Ecto neural progenitor cell (in vitro differentiated cells): ENCODE measurements around the gene HDAC4.

Experiments
- DNase-seq: peaks from one replicate; pipeline ENCODE4 v3.0.0-alpha.2; 2018; ENCODE audit warnings: low spot score

The HDAC4 gene

DNA sequence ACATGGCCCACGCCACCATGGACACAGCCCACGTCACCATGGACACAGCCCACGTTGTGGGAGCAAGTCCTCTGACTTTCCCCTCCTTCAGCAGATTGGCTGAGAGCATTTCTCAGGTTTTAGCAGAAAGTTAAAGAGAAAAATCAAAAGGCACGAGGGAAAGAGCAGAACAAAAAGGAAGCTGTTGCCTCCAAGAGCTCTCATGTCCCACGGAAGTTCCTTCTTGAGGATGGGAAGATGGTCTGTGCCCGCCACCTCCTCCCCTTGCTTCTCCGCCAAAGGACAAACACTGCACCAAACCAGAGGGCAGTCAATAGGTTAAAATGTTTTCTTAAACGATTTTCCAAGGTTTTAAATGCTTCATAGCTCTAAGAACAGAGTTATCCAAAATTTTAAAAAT is 148.4 kb downstream of the HDAC4 start:
- no peak for DNase-seq

GRCh38 chr2:239251971-239252370 is 148.8 kb downstream of the HDAC4 start:
- no peak for DNase-seq

GRCh38 chr2:239250216-239251081 is 150.4 kb downstream of the HDAC4 start:
- DNase-seq = no peak

GRCh38 chr2:239249776-239250175 is 151.0 kb downstream of the HDAC4 start:
- no peak for DNase-seq

DNA sequence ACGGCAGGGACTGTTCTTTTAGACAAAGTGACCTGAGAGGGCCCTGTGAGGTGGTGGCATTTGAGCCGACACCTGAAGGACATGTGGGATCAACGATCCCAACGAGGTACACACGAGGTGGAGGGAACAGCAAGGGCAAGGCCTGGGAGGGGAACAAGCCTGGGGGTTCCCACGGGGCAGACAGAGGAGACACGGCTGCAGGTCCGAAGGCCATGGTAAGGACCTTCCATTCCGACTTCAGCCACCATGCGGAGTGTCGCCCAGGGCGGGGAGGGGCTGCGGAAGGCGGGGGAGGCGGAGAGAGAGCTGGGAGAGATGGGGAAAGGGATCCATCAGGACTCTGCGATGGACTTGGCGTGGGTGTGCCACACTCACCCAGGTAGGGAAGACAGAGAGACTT is 151.8 kb downstream of the HDAC4 start:
- no peak for DNase-seq

DNA sequence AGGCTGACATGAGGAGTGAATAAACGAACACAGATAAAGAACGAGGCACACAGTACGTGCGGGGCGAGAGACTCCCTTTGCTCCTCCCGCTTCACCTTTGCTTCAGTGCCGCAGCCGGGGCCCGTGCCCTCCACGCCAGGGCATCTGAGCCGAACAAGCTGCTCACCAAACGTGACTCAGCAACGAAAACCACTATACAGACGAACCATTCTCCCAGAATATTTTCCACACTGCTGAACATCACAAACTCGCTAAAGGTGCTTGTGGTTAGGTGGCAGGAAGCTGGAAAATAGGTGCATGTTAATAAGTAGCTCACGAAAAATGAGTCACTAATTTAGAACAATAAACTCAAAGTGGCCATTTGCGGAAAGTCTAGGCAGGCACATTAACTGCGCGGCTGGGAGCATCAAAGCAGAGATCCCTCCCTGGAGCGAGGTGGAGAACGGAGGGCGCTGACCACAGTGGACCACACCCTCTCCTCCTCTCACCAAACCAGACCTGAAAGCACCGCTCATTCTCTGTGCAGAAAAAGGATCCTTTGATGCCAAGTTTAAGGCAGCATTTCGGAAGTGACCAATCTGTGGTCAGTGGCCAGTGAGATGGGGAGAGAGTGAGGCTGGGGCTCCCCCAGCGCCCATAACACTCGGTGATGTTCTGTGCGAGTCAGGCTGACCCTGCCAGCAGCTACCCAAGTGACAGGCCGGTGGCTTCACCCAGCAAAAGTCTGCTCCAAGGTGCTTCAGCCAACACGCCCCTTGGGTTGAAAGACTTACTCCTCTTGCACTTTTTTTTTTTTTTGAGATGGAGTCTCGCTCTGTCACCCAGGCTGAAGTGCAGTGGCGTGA is 153.2 kb downstream of the HDAC4 start:
- no peak for DNase-seq

- no peak for DNase-seq
Observed at GRCh38 chr2:239246723-239247122, 154.1 kb downstream of the HDAC4 start.

DNA sequence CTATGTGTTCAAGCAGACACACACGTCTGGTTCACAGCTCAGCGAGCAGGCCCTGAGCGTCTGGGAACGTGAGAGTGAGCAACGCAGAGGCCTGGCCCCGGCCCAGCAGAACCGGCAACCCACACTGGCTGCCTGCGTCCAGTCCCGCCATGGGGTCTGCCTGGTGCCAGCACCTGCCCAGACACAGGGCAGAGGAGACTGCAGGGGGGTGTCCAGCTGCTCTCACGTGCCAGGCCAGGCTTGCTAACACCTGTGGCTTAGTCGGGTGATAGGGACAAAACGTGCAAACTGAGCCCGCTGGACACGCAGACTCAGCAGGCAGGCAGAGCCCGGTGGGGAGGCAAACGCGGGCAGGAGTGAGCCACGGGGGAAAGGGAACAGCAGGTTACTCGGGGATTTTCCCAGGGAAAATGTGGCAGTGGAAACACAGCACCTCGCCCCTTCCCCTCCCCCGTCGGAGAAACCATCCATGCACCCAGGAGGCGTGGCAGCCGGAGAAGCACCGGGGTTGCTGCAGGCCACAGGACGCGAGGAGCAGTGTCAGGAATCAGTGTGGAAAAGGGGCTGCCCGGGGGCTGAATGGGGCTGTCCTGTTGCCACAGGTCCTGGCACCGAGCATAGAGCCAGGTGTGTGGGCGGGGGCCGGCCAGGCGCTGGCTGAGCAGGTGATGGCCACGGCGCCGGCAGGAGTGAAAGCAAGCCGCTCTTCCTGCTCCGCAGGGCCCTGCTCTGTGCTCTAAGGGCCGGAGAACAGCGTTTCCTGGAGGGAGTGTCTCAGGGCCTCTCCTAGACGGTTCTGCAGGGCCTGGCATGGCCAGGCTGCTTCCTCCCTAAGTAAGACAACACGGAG is 154.7 kb downstream of the HDAC4 start:
- DNase-seq = no peak

GRCh38 chr2:239245107-239245506 is 155.7 kb downstream of the HDAC4 start:
- DNase-seq = no peak

- no peak for DNase-seq
Observed at GRCh38 chr2:239244625-239245024, 156.2 kb downstream of the HDAC4 start.

- DNase-seq = no peak
Observed at GRCh38 chr2:239241431-239241960, 159.3 kb downstream of the HDAC4 start.

DNA sequence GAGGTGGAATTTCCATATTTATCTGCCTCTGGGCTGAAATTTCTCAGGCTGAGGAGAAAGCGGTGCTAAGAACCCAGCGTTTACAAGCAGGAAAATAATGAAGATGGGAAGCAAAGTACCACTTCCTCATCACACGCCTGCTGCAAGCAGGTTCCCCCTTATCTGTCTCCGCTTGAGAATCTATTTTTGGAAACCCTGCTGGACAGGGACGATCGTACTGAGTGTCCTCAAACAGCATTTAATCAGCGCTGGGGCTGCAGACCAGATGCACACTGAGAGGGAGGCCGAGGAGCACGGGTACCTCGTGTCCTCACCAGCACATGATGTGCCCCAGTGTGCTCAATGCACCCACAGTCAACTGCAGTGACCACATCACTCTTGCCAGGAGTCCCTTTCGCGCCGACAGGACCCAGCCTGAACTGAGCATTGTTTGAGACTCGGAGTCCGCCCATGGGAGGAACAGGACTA is 160.4 kb downstream of the HDAC4 start:
- no peak for DNase-seq

- DNase-seq = no peak
Observed at GRCh38 chr2:239239607-239240413, 161.0 kb downstream of the HDAC4 start.

GRCh38 chr2:239238839-239239606 is 161.8 kb downstream of the HDAC4 start:
- DNase-seq = no peak

DNA sequence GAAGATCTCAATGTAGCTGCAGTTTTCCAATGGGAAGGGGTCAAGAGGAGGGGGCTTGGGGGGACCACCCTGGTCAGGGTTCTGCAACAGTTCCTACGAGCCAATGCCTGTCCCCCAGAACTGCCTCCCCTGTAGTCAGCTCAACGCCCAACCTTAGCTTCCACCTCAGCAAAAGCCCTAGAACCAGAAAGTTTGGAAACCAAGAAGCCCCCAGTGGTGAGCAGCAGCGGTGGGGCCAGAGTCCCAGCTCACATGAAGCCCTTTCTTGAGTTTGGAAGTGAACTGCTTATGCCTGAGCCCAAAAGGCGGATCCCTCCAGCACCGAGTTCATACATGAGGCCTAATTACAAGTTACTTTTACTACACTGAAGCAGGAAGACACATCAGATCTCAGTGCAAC is 162.4 kb downstream of the HDAC4 start:
- DNase-seq = no peak

DNA sequence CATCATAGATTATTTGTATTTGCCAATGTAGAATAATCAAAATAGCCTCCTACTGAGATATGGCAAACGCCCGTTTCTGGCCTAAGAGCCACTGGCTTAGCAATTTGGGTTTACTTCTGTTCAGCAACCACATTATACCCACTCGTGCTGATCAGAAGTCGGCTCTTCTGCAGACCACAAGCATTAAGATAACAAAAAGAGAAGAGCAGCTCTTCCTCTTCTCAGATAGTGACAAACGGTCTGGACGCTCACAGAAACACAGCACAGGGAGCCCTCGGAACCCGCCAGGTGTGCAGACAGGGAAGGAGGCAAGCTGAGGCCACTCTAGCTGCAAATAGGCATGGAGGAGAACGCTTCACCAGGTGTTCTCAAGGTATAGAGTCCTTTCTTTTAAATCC is 164.0 kb downstream of the HDAC4 start:
- no peak for DNase-seq

GRCh38 chr2:239236043-239236807 is 164.6 kb downstream of the HDAC4 start:
- DNase-seq = no peak

DNA sequence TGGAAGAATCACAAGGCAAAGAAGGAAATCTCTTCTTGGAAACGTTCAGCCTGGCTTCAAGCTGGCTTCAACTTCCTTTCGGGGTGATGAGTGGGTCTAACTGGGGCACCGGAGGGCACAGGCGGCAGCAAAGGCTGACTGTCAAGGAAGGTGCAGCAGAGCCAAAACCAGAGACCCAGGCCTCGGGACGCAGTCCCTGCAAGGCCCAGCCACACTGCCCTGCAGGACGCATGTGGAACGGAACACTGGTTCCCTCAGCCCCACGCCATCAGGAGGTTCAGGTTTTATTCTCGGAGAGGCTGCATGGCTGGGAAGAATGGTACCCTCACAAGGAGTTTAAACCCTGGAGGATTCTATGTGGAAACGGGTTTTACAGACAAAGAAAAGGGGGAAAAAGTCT is 165.5 kb downstream of the HDAC4 start:
- DNase-seq = no peak
